SK-N-SH (cell line): ENCODE data around the gene ACRBP. TPM values are rescaled to one million over a fixed set of nuclear protein-coding genes. Genes with fewer than 3 reads are reported as not detected.
A peak's percentile ranks its signal among the peaks of the same experiment; 100 is the strongest.

ENCODE experiments used
- CTCF ChIA-PET: fragments of 300-600, 350-600 bp; formaldehyde crosslinking; extraction: SDS; loops from one replicate; lab custom pipeline; 2021; lab: Yijun Ruan, JAX
- POLR2A ChIA-PET: fragments of 350-600 bp; sonication (Branson Sonifier 250); formaldehyde crosslinking; extraction: SDS; loops from one replicate; lab custom pipeline; 2020; ENCODE audit warnings: antibody characterized with exemption, inconsistent platforms; lab: Yijun Ruan, JAX
- DNase-seq: peaks from one replicate; pipeline ENCODE4 v3.0.0; 2012
- H2AFZ ChIP-seq: fragments of 200-600 bp; sonication (generic); 2 replicates; pipeline ENCODE4 v1.8.1; 2016; ENCODE audit warnings: antibody characterized with exemption, mild to moderate bottlenecking, low read depth
- H3F3A ChIP-seq: fragments of 200-600 bp; sonication (generic); replicated peaks from 2 replicates; pipeline ENCODE3; 2016; ENCODE audit warnings: antibody characterized with exemption, mild to moderate bottlenecking; ENCODE audit not compliant: insufficient read depth
- H3K27ac ChIP-seq, 2 experiments: fragments of 200-500 bp in 1 of 2; fragments of 200-600 bp in 1 of 2; sonication (Bioruptor generic) in 1 of 2; sonication (generic), shearing (Covaris generic) in 1 of 2; 2 replicates each; pipeline versions ENCODE4 v1.5.1 to v1.6.1; 2014 to 2016; ENCODE audit warnings: low read depth in 2 of 2, inconsistent platforms in 1 of 2, low read length in 1 of 2, mild to moderate bottlenecking in 1 of 2, mixed read lengths in 1 of 2
- H3K27me3 ChIP-seq: fragments of 200-600 bp; sonication (generic), shearing (Covaris generic); 2 replicates; pipeline ENCODE4 v1.6.1; 2016; ENCODE audit warnings: mixed run types; ENCODE audit not compliant: insufficient read depth
- H3K36me3 ChIP-seq, 2 experiments: fragments of 200-500 bp in 1 of 2; fragments of 200-600 bp in 1 of 2; sonication (Bioruptor generic) in 1 of 2; sonication (generic) in 1 of 2; replicated peaks in 1 of 2; 2 replicates each; pipeline versions ENCODE3 to v1.5.1; 2014 to 2016; ENCODE audit warnings: low read length in 1 of 2, mild to moderate bottlenecking in 1 of 2; ENCODE audit not compliant: insufficient read depth in 2 of 2, control insufficient read depth in 1 of 2
- H3K4me1 ChIP-seq, 2 experiments: fragments of 200-500 bp in 1 of 2; fragments of 200-600 bp in 1 of 2; sonication (Bioruptor generic) in 1 of 2; sonication (generic), shearing (Covaris generic) in 1 of 2; 2 replicates each; pipeline versions ENCODE4 v1.5.1 to v1.6.1; 2014 to 2016; ENCODE audit warnings: low read depth in 1 of 2, low read length in 1 of 2, mixed run types in 1 of 2; ENCODE audit not compliant: insufficient read depth in 2 of 2, control insufficient read depth in 1 of 2
- H3K4me2 ChIP-seq: fragments of 200-600 bp; sonication (generic), shearing (Covaris generic); 2 replicates; pipeline ENCODE4 v1.6.1; 2017; ENCODE audit warnings: mixed run types
- H3K4me3 ChIP-seq, 2 experiments: fragments of 200-500 bp in 1 of 2; fragments of 200-600 bp in 1 of 2; sonication (Bioruptor generic) in 1 of 2; sonication (generic), shearing (Covaris generic) in 1 of 2; 2 replicates each; pipeline versions ENCODE4 v1.5.1 to v1.8.1; 2014 to 2016; ENCODE audit warnings: low read depth in 2 of 2, inconsistent platforms in 1 of 2, low read length in 1 of 2, mild to moderate bottlenecking in 1 of 2, mixed read lengths in 1 of 2, moderate library complexity in 1 of 2
- H3K79me2 ChIP-seq: fragments of 200-600 bp; sonication (generic); 2 replicates; pipeline ENCODE4 v1.8.1; 2017; ENCODE audit warnings: mild to moderate bottlenecking; ENCODE audit not compliant: insufficient read depth
- H3K9ac ChIP-seq: fragments of 200-600 bp; sonication (generic); 2 replicates; pipeline ENCODE4 v1.6.1; 2017; ENCODE audit warnings: mixed run types
- H3K9me2 ChIP-seq: fragments of 200-600 bp; sonication (generic); 2 replicates; pipeline ENCODE4 v1.6.1; 2017; ENCODE audit warnings: mixed run types
- H3K9me3 ChIP-seq: fragments of 200-600 bp; sonication (generic); 2 replicates; pipeline ENCODE4 v1.6.1; 2017; ENCODE audit warnings: mixed run types, mild to moderate bottlenecking, moderate library complexity
- H4K20me1 ChIP-seq: fragments of 200-600 bp; sonication (generic); 2 replicates; pipeline ENCODE4 v1.6.1; 2017; ENCODE audit warnings: mild to moderate bottlenecking, mixed run types; ENCODE audit not compliant: insufficient read depth
- CHD2 ChIP-seq: fragments of 150-350 bp; IDR thresholded peaks from 2 replicates; pipeline ENCODE4 v1.6.1; 2018; ENCODE audit warnings: low read length; ENCODE audit not compliant: partially characterized antibody
- EP300 ChIP-seq, 2 experiments: IDR thresholded peaks; 2 replicates each; pipeline versions ENCODE4 v1.4.0 to v1.6.1; 2012; ENCODE audit warnings: borderline replicate concordance in 1 of 2, low read depth in 1 of 2, low read length in 1 of 2
- GATA2 ChIP-seq: sonication (generic); formaldehyde crosslinking; IDR thresholded peaks from 2 replicates; pipeline ENCODE4 v1.5.0; 2020; ENCODE audit warnings: mild to moderate bottlenecking, missing genetic modification reagents
- JUND ChIP-seq: IDR thresholded peaks from 2 replicates; pipeline ENCODE4 v1.4.0; 2012
- NRF1 ChIP-seq: IDR thresholded peaks from 2 replicates; pipeline ENCODE4 v1.6.1; 2012; ENCODE audit warnings: low read depth, mild to moderate bottlenecking, low read length
- RFX5 ChIP-seq: IDR thresholded peaks from 2 replicates; pipeline ENCODE4 v1.6.1; 2012; ENCODE audit warnings: mild to moderate bottlenecking, improper control_type of control experiment, low read length
- WGBS: methylation state at CpG from one replicate; pipeline ENCODE4 v1.1.6; 2017; ENCODE audit warnings: low lambda C conversion rate; 5-methylcytosine and 5-hydroxymethylcytosine counted together
- polyA plus RNA-seq, 3 experiments: library from polyadenylated mRNA; depleted of rRNA; stranded (reverse); fragments of >200 nt; gene quantifications; 2 replicates each; pipeline ENCODE4 v1.2.3, GENCODE V29; 2012
- TF ChIP-seq, protein P1 (sequence below): IDR thresholded peaks from 2 replicates; pipeline ENCODE4 v1.4.0; 2012; ENCODE audit warnings: low read depth, borderline replicate concordance

Gene ACRBP
- polyA plus RNA-seq, 1 of the 3 experiments (the other 2 are of a cell fraction): 0.71 TPM

DNA sequence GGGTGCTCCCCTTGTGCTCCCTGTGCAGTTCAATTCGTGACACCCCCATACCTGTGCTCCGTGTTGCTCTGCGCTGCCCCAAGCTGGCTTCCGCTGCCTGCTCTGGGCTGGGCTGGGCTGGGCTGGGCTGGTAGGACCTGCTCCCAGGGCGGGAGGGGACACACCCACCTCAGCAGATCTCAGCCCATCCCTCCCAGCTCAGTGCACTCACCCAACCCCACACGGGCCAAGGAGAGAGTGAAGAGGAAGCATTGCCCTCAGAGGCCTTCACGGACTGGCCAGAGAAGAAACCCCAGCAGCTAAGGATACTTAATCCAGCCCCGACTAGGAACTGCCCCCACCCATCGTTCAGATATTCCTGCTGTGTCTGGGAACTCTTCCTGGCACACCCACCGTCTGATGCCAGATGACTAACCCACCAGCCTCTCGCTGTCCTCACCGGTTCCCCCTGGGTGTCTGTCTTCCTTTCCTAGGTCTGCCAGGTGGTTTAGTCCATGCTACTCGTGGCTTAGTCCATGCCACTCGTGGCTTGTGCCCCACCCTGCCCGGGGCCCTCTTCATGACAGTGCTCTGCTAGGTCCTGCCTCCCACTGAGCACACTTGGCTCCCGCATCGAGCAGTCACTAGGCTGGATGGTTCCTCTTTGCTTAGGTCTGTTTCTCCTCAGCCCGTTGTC, 11.2 kb downstream of the ACRBP start, which contains the start of gene LPAR5:
TSS of gene LPAR5 (minus strand) at position 104 of the 676 bp plus-strand sequence. CDS start 14,711 bp downstream, outside the sequence.
- WGBS: 59% methylated on average over 17 of the region's 18 CpGs
- Histone ChIP-seq H2AFZ (no peak within 1 kb of the TSS; the same call in 1 of the 2 replicates), H3K9ac (no peak within 1 kb of the TSS), H3K4me3 (no peak within 1 kb of the TSS), H4K20me1 (no peaks in the 10 kb centered on the region), H3K27ac (no peak within 1 kb of the TSS; a peak in 1 of 4 replicates), H3K4me1 (peaks cover 0 to 32% of the 10 kb centered on the region in 2 experiments; a peak in 1 of 4 replicates), H3F3A (no peaks in the 10 kb centered on the region), H3K27me3 (no peaks in the 10 kb centered on the region), H3K9me2 (no peaks in the 10 kb centered on the region), H3K4me2 (no peak within 1 kb of the TSS), H3K36me3 (no peaks in the 10 kb centered on the region), H3K9me3 (no peaks in the 10 kb centered on the region), H3K79me2 (no peaks in the 10 kb centered on the region)
- DNase-seq: peak; percentile 42
- ChIA-PET CTCF (interaction anchor here (1.2 to 1.5 kb wide), 2 partner anchors 9 to 15 kb away, joined by 6 to 9 read pairs; no protein-coding TSS in a partner anchor), POLR2A (interaction anchor here (0.7 to 1.1 kb wide), 3 partner anchors 13 to 53 kb away, joined by 3 to 4 read pairs (median 3); partner anchors contain the start of gene ZNF384)
- TF ChIP-seq NRF1 (no peak), CHD2 (no peak), JUND (no peak), RFX5 (no peak)

- POLR2A ChIA-PET: interaction anchor here (0.7 to 1.1 kb wide), 3 partner anchors 14 to 54 kb away, joined by 3 to 4 read pairs (median 3); partner anchors contain the start of gene ZNF384
Measured at GRCh38 chr12:6635375-6635855, 11.8 kb downstream of the ACRBP start.

More at GRCh38 chr12:6635375-6635855, 11.8 kb downstream of the ACRBP start:
- Histone ChIP-seq H3K4me2 (no peak overlapping the region), H3K9me2 (no peaks in the 10 kb centered on the region), H3K4me3 (no peak overlapping the region), H3K36me3 (no peaks in the 10 kb centered on the region), H2AFZ (no peak overlapping the region), H3F3A (no peaks in the 10 kb centered on the region), H3K27me3 (no peaks in the 10 kb centered on the region), H3K4me1 (peaks cover 0 to 37% of the 10 kb centered on the region in 2 experiments; a peak in 1 of 4 replicates), H3K79me2 (no peaks in the 10 kb centered on the region), H3K27ac (no peak overlapping the region; a peak in 1 of 4 replicates), H4K20me1 (no peaks in the 10 kb centered on the region), H3K9ac (no peak overlapping the region), H3K9me3 (no peaks in the 10 kb centered on the region)
- CTCF ChIA-PET: interaction anchor here (1.2 to 1.7 kb wide), 3 partner anchors 9 to 17 kb away, joined by 4 to 9 read pairs (median 6); no protein-coding TSS in a partner anchor
- DNase-seq: peak; percentile 73
- 62% methylated on average over 5 of the region's 5 CpGs for WGBS
- TF ChIP-seq, protein P1, sequence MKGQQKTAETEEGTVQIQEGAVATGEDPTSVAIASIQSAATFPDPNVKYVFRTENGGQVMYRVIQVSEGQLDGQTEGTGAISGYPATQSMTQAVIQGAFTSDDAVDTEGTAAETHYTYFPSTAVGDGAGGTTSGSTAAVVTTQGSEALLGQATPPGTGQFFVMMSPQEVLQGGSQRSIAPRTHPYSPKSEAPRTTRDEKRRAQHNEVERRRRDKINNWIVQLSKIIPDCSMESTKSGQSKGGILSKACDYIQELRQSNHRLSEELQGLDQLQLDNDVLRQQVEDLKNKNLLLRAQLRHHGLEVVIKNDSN: no peak
- TF ChIP-seq GATA2 (CRISPR knock-in tag): peak; percentile 73
- TF ChIP-seq EP300 (IDR thresholded peaks at IDR 0.05; ENCODE audit: borderline replicate concordance in 1 of 2, low read depth in 1 of 2, low read length in 1 of 2): peak in 1 of 2 experiments; percentile 50; a peak in 1 of 4 replicates
